CD1c-positive myeloid dendritic cell (primary cell): ENCODE results near the gene PI4K2A.
A peak's percentile ranks its signal among the peaks of the same experiment; 100 is the strongest.
"Not testable (repeated sequence)": the region's sequence is repeated elsewhere in the genome, so short reads cannot be mapped to it uniquely, and the experiment has no call there.

Experiments
- DNase-seq: peaks from one replicate; pipeline ENCODE4 v3.0.0-alpha.2; 2016; ENCODE audit errors: extremely low spot score

Gene PI4K2A

GRCh38 chr10:97675222-97675621 is 34.8 kb downstream of the PI4K2A start:
- DNase-seq: no peak

GRCh38 chr10:97676770-97677581 is 36.5 kb downstream of the PI4K2A start:
- peak; percentile 65 for DNase-seq

DNA sequence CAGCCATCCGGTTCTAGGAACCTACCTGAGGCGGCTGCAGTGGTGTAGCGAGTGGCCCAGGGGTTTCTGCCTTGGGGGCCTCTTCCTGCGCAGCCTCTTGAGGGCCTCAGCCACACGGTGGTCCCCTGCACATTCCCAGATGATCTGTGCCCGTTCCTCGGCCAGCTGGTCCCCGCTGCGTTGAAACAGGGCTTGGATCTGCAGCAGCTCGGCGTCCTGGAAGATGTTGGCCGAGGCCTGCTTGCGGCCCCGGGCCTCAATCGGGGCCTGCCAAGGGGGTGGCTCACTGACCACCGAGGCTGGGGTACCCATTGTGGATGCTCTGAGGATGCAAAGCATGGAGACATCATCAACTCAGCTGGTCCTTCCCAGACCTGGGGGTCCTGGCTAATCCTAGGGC is 39.1 kb downstream of the PI4K2A start:
- no peak for DNase-seq

GRCh38 chr10:97682042-97682441 is 41.6 kb downstream of the PI4K2A start:
- no peak for DNase-seq

GRCh38 chr10:97683556-97684367 is 43.3 kb downstream of the PI4K2A start:
- peak; percentile 87 for DNase-seq

GRCh38 chr10:97684368-97684713 is 43.9 kb downstream of the PI4K2A start:
- DNase-seq: not testable (repeated sequence)

GRCh38 chr10:97684866-97685394 is 44.5 kb downstream of the PI4K2A start:
- DNase-seq: peak; percentile 18

GRCh38 chr10:97685395-97685958 is 45.0 kb downstream of the PI4K2A start:
- peak; percentile 67 for DNase-seq

- DNase-seq: no peak
Measured at GRCh38 chr10:97686301-97686961, 46.0 kb downstream of the PI4K2A start.

- peak; percentile 99 for DNase-seq
Measured at GRCh38 chr10:97686962-97687784, 46.7 kb downstream of the PI4K2A start, which contains the start of gene AVPI1. Gene AVPI1, minus strand, starts transcription at chr10:97687241. Its CDS starts 7,336 bp downstream, at chr10:97679905.

DNA sequence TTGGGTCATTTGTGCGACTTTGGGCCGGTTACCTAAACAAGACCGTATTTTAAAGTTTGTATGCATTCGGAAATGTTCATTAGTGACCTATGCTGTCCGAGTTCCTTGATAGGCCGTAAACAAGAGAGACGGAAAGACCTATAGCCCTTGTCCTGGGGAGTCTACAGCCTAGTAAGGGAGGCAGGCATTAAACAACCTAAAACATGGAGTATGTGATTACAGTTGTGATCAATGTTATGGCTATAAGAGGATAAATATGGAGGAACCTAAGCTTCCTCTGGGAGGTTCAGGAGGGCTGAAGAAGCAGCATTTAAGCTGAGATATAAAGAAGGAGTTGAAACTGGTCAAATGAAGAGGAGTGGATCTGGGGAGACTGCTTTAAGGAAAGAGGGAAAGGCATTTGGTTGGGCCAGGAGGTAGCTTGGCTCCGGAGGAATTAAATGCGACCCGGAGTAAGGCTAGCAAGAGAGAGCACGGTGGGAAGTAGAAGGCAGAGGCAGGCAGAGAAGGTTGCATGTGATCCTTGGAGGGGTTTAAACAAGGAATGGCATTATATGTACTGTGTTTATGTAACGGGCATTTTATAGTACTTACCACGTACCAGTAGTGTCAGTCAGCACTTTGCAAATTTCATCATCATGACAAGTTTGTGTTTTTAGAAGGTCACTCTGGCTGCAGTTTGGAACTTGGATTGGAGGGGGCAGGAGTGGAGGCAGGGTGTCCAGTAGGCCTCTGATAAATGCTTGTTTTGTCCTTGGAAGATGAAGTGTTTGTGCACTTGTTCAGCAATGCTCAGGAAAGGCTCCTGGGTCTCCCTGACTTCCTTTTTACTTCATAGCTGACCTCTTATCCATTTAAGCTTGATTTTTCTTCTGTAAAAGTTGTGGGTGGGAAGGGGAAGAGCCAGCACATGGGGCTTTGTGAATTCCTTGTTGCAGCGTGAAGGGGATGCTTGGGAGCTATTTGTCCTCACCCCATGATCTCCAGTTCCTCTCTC is 47.6 kb downstream of the PI4K2A start:
- DNase-seq: peak; percentile 90

- peak; percentile 97 for DNase-seq
Measured at GRCh38 chr10:97689559-97690020, 49.1 kb downstream of the PI4K2A start.

DNA sequence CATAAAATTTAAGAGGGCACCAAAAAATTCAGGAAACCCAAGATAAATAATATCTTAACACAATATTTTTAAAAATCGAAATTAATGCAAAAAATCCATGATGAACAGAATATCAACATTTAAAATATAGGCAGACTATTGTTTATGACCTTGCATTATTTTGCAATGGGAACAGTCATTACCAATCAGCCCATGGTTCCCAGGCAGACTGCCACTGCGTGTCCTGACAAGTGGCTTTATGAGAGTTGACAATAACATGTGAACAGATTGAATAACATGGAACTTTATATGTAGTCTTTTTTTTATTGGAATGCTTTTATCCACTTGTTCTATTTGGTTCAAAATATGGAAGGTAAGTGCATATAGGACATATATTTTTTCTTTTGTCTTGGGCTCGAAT is 49.7 kb downstream of the PI4K2A start:
- DNase-seq: peak; percentile 43

DNA sequence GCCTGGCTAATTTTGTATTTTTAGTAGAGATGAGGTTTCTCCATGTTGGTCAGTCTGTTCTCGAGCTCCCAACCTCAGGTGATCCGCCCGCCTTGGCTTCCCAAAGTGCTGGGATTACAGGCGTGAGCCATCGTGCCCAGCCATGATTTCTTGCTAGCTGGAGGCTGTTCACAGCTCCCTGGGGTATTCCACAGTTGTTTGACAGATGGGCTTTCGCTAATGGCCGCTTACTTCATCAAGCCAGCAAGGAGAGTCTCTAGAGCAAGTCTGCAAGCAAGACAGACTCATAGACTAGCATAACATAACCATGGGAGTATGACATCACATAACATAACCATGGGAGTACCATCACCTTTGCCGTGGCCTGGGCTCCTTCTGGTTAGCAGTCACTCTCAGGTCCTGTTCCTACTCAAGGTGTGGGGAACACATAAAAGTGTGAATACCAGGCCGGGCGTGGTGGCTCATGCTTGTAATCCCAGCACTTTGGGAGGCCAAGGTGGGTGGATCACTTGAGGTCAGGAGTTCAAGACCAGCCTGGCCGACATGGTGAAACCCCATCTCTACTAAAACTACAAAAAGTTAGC is 57.7 kb downstream of the PI4K2A start:
- not testable (repeated sequence) for DNase-seq

GRCh38 chr10:97701438-97702069 is 61.1 kb downstream of the PI4K2A start:
- DNase-seq: peak; percentile 80

GRCh38 chr10:97703398-97704067 is 63.1 kb downstream of the PI4K2A start:
- no peak for DNase-seq

DNA sequence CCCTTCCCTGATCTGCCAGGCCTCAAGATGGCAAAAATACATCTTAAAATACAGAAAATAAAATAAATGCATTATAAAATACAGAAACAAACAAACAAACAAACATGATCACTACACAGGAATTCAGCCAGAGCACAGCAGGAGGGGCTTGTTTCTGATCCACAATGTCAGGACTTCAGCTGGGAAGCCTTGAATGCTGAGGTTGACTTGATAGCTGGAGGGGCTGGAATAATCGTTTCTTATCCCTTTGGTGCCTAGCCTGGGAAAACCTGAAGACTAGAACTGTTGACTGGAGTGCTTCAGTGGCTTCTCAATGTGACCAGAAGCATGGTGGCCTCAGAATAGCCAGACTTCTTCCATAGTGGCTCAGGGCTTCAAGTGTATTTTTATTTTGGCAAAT is 63.9 kb downstream of the PI4K2A start:
- no peak for DNase-seq
